GM12865 (cell line): Measurements from ENCODE around the gene PTPRK.

Experiments used
- DNase-seq: peaks from one replicate; pipeline ENCODE4 v3.0.0; 2010; ENCODE audit warnings: low read depth
- H3K4me3 ChIP-seq: 2 replicates; pipeline ENCODE4 v1.5.1; 2011; ENCODE audit warnings: mild to moderate bottlenecking, low read depth, low read length, control low read depth
- TF ChIP-seq, protein P1 (sequence below): IDR thresholded peaks from 2 replicates; pipeline ENCODE4 v1.5.1; 2011; ENCODE audit warnings: low read length, control low read depth, low read depth, inconsistent platforms; ENCODE audit not compliant: insufficient read depth; ENCODE audit errors: missing control alignments

Gene PTPRK

GRCh38 chr6:128483472-128484135 lies 36.8 kb downstream of the PTPRK start:
- DNase-seq = no peak
- TF ChIP-seq, protein P1, sequence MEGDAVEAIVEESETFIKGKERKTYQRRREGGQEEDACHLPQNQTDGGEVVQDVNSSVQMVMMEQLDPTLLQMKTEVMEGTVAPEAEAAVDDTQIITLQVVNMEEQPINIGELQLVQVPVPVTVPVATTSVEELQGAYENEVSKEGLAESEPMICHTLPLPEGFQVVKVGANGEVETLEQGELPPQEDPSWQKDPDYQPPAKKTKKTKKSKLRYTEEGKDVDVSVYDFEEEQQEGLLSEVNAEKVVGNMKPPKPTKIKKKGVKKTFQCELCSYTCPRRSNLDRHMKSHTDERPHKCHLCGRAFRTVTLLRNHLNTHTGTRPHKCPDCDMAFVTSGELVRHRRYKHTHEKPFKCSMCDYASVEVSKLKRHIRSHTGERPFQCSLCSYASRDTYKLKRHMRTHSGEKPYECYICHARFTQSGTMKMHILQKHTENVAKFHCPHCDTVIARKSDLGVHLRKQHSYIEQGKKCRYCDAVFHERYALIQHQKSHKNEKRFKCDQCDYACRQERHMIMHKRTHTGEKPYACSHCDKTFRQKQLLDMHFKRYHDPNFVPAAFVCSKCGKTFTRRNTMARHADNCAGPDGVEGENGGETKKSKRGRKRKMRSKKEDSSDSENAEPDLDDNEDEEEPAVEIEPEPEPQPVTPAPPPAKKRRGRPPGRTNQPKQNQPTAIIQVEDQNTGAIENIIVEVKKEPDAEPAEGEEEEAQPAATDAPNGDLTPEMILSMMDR = no peak

GRCh38 chr6:128482642-128483041 lies 37.8 kb downstream of the PTPRK start:
- no peak overlapping the region for H3K4me3 ChIP-seq
- TF ChIP-seq, protein P1 = no peak
- DNase-seq = no peak

More at GRCh38 chr6:128483472-128484135, 36.8 kb downstream of the PTPRK start:
- H3K4me3 ChIP-seq = no peak overlapping the region

DNA sequence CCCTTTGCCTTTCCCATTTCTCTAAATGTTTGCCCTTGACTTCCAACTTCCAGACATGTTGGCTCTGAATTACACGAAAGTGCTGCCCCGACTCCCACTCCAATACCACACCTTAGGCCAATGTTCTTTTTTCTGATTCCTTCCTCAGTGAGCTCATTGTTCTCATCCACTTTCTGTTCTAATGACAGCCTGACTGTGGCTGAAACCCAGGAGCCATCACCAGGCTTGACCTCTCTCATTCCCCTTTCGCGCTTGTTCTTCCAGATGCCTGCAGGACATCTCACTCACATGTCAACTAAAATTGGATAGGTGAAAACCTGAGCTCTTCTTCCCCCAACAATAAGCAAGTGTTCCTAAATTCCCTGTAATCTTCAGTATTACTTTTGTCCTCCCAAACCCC lies 40.4 kb downstream of the PTPRK start:
- peak; percentile 3 for DNase-seq
- TF ChIP-seq, protein P1 = no peak
- no peak overlapping the region for H3K4me3 ChIP-seq

DNA sequence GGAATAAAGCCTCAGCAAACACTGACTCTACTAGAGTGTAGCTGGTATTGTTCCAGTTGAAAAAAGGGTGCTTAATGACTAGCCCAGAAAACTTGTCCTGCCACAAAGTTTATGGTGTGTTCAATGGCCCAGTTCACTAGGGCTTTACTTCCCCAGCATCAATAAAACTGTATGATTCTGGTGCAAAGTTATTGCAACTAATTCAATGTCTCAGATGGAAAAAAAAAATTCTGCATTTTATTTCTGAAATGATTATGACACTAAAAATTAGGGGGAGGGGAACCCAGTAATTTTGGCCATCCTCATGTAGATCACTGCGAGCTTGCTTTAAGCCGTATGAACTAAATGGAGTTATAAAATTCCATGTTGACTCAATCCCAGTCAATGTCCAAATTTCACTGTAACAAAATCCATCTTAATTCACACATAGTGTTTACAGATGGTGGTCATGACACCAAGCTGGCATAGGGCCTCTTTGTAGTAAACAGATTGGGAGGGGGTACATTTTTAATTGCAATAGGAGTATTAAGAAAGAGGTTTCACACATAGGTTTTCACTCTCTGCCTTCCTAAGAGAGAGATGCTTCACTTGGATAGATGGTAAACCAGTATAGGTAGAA lies 41.2 kb downstream of the PTPRK start:
- DNase-seq = no peak
- no peak overlapping the region for H3K4me3 ChIP-seq
- TF ChIP-seq, protein P1 = no peak

GRCh38 chr6:128478230-128479047 lies 42.0 kb downstream of the PTPRK start:
- TF ChIP-seq, protein P1 = no peak
- peak; percentile 4 for DNase-seq
- H3K4me3 ChIP-seq = peak overlapping the region; percentile 38

- DNase-seq = no peak
- TF ChIP-seq, protein P1 = no peak
- no peak overlapping the region for H3K4me3 ChIP-seq
Observed at GRCh38 chr6:128474933-128475332, 45.5 kb downstream of the PTPRK start.
